BLaER1 (cell line): ENCODE measurements around the gene MSANTD1.
"Not testable (repeated sequence)": the region's sequence is repeated elsewhere in the genome, so short reads cannot be mapped to it uniquely, and the experiment has no call there.

Experiments used
- H3K27ac ChIP-seq: shearing (Covaris generic); formaldehyde crosslinking; 2 replicates; pipeline ENCODE4 v1.8.1; 2022
- H3K27me3 ChIP-seq: shearing (Covaris generic); formaldehyde crosslinking; 2 replicates; pipeline ENCODE4 v1.8.1; 2022
- H3K36me3 ChIP-seq: shearing (Covaris generic); formaldehyde crosslinking; 2 replicates; pipeline ENCODE4 v1.8.1; 2022
- H3K4me1 ChIP-seq: shearing (Covaris generic); formaldehyde crosslinking; 2 replicates; pipeline ENCODE4 v1.8.1; 2022
- H3K4me2 ChIP-seq: shearing (Covaris generic); formaldehyde crosslinking; 2 replicates; pipeline ENCODE4 v1.8.1; 2022
- H3K4me3 ChIP-seq: shearing (Covaris generic); formaldehyde crosslinking; 2 replicates; pipeline ENCODE4 v1.8.1; 2022
- H3K9ac ChIP-seq: shearing (Covaris generic); formaldehyde crosslinking; 2 replicates; pipeline ENCODE4 v1.8.1; 2022
- H3K9me3 ChIP-seq: shearing (Covaris generic); formaldehyde crosslinking; 2 replicates; pipeline ENCODE4 v1.8.1; 2022
- H4K20me1 ChIP-seq: shearing (Covaris generic); formaldehyde crosslinking; 2 replicates; pipeline ENCODE4 v1.8.1; 2022
- Cebpa-rat ChIP-seq: shearing (Covaris generic); IDR thresholded peaks from 2 replicates; pipeline ENCODE4 v1.8.1; 2022

MSANTD1 gene

GRCh38 chr4:3299976-3300671, 51.2 kb downstream of the MSANTD1 start:
- no peak for TF ChIP-seq Cebpa-rat
- Histone ChIP-seq H3K36me3 (peaks cover 24% of the 10 kb centered on the region), H3K9me3 (peaks cover 23% of the 10 kb centered on the region), H3K27ac (peak overlapping the region; percentile 99), H4K20me1 (peaks cover 81% of the 10 kb centered on the region), H3K4me1 (peaks cover 99% of the 10 kb centered on the region), H3K9ac (peak overlapping the region; percentile 41), H3K4me2 (peak overlapping the region; percentile 96), H3K4me3 (peak overlapping the region; percentile 35; the same call in 1 of the 2 replicates), H3K27me3 (no peaks in the 10 kb centered on the region)

GRCh38 chr4:3300882-3301281, 51.9 kb downstream of the MSANTD1 start:
- not testable (repeated sequence) for H3K27me3 ChIP-seq
- Histone ChIP-seq H3K9me3 (peaks cover 22% of the 10 kb centered on the region), H3K36me3 (peaks cover 21% of the 10 kb centered on the region), H3K4me3 (peak overlapping the region; percentile 16; the same call in 1 of the 2 replicates), H3K4me1 (peaks cover 99% of the 10 kb centered on the region), H4K20me1 (peaks cover 75% of the 10 kb centered on the region), H3K27ac (peak overlapping the region; percentile 99), H3K4me2 (peak overlapping the region; percentile 96), H3K9ac (peak overlapping the region; percentile 41)

- peaks cover 68% of the 10 kb centered on the region for H4K20me1 ChIP-seq
- H3K27ac ChIP-seq = peak overlapping the region; percentile 99
- no peaks in the 10 kb centered on the region for H3K27me3 ChIP-seq
- peaks cover 14% of the 10 kb centered on the region for H3K36me3 ChIP-seq
- peaks cover 99% of the 10 kb centered on the region for H3K4me1 ChIP-seq
- H3K4me2 ChIP-seq = peak overlapping the region; percentile 96
- H3K9ac ChIP-seq = peak overlapping the region; percentile 41
- peak overlapping the region; percentile 51 for H3K4me3 ChIP-seq
- peaks cover 15% of the 10 kb centered on the region for H3K9me3 ChIP-seq
- TF ChIP-seq Cebpa-rat = no peak
These were observed 52.7 kb downstream of the MSANTD1 start for GRCh38 chr4:3301450-3302172.

- no peak for TF ChIP-seq Cebpa-rat
- Histone ChIP-seq H3K27me3 (no peaks in the 10 kb centered on the region), H3K9me3 (peaks cover 8% of the 10 kb centered on the region), H3K4me2 (peak overlapping the region; percentile 96), H3K9ac (peak overlapping the region; percentile 90), H3K27ac (peak overlapping the region; percentile 99), H3K4me1 (peaks cover 99% of the 10 kb centered on the region), H4K20me1 (peaks cover 61% of the 10 kb centered on the region), H3K36me3 (peaks cover 7% of the 10 kb centered on the region), H3K4me3 (peak overlapping the region; percentile 51)
These were observed 53.3 kb downstream of the MSANTD1 start for GRCh38 chr4:3302173-3302785.

- peak overlapping the region; percentile 90 for H3K9ac ChIP-seq
- peaks cover under 1% of the 10 kb centered on the region for H3K36me3 ChIP-seq
- peaks cover 54% of the 10 kb centered on the region for H4K20me1 ChIP-seq
- H3K9me3 ChIP-seq = peaks cover under 1% of the 10 kb centered on the region; the same call in 1 of the 2 replicates
- H3K4me2 ChIP-seq = peak overlapping the region; percentile 96
- no peaks in the 10 kb centered on the region for H3K27me3 ChIP-seq
- H3K4me1 ChIP-seq = peaks cover 99% of the 10 kb centered on the region
- H3K27ac ChIP-seq = peak overlapping the region; percentile 99
- TF ChIP-seq Cebpa-rat = no peak
- H3K4me3 ChIP-seq = peak overlapping the region; percentile 51
These were observed 54.0 kb downstream of the MSANTD1 start for GRCh38 chr4:3302786-3303564.

GRCh38 chr4:3303565-3303824, 54.5 kb downstream of the MSANTD1 start:
- Histone ChIP-seq H3K9me3 (no peaks in the 10 kb centered on the region), H3K27me3 (no peaks in the 10 kb centered on the region), H4K20me1 (peaks cover 49% of the 10 kb centered on the region), H3K9ac (peak overlapping the region; percentile 90), H3K27ac (peak overlapping the region; percentile 99), H3K4me2 (peak overlapping the region; percentile 96), H3K36me3 (no peaks in the 10 kb centered on the region; the same call in 1 of the 2 replicates), H3K4me3 (peak overlapping the region; percentile 51), H3K4me1 (peaks cover 99% of the 10 kb centered on the region)
- no peak for TF ChIP-seq Cebpa-rat

GRCh38 chr4:3303923-3304710, 55.2 kb downstream of the MSANTD1 start:
- H3K4me3 ChIP-seq = peak overlapping the region; percentile 51
- no peaks in the 10 kb centered on the region; the same call in 1 of the 2 replicates for H3K36me3 ChIP-seq
- H3K27me3 ChIP-seq = no peaks in the 10 kb centered on the region
- peaks cover 99% of the 10 kb centered on the region for H3K4me1 ChIP-seq
- no peak for TF ChIP-seq Cebpa-rat
- H3K9ac ChIP-seq = peak overlapping the region; percentile 90
- H3K4me2 ChIP-seq = peak overlapping the region; percentile 96
- H3K9me3 ChIP-seq = no peaks in the 10 kb centered on the region
- peaks cover 43% of the 10 kb centered on the region for H4K20me1 ChIP-seq
- peak overlapping the region; percentile 99 for H3K27ac ChIP-seq

GRCh38 chr4:3304831-3305609, 56.1 kb downstream of the MSANTD1 start:
- peak overlapping the region; percentile 40 for H3K4me3 ChIP-seq
- H3K4me2 ChIP-seq = peak overlapping the region; percentile 96

More at GRCh38 chr4:3304831-3305609, 56.1 kb downstream of the MSANTD1 start:
- TF ChIP-seq Cebpa-rat = no peak
- peaks cover 38% of the 10 kb centered on the region for H4K20me1 ChIP-seq
- H3K9me3 ChIP-seq = no peaks in the 10 kb centered on the region
- H3K27ac ChIP-seq = peak overlapping the region; percentile 99
- no peaks in the 10 kb centered on the region; the same call in 1 of the 2 replicates for H3K36me3 ChIP-seq
- H3K4me1 ChIP-seq = peaks cover 99% of the 10 kb centered on the region
- H3K27me3 ChIP-seq = no peaks in the 10 kb centered on the region
- H3K9ac ChIP-seq = peak overlapping the region; percentile 90
